Smooth muscle cell (in vitro differentiated cells): ENCODE data around the gene NOSTRIN. TPM values are rescaled to one million over a fixed set of nuclear protein-coding genes. Genes with fewer than 3 reads are reported as not detected.

Experiments used
- DNase-seq: peaks from one replicate; lab custom pipeline; 2025; ENCODE audit not compliant: unreplicated experiment; lab: John Stamatoyannopoulos, UW
- H2AFZ ChIP-seq: fragments of 200-600 bp; sonication (generic); 2 replicates; pipeline ENCODE4 v1.6.0; 2016; ENCODE audit warnings: antibody characterized with exemption, low read depth, mild to moderate bottlenecking
- H3F3A ChIP-seq: fragments of 200-600 bp; sonication (generic); 2 replicates; pipeline ENCODE4 v1.6.0; 2017; ENCODE audit warnings: antibody characterized with exemption, low read depth
- H3K27ac ChIP-seq: fragments of 200-600 bp; sonication (generic); 2 replicates; pipeline ENCODE4 v1.5.1; 2016; ENCODE audit warnings: low read depth, mild to moderate bottlenecking
- H3K27me3 ChIP-seq: fragments of 200-600 bp; sonication (generic); 2 replicates; pipeline ENCODE4 v1.6.1; 2016; ENCODE audit warnings: low read depth, mild to moderate bottlenecking
- H3K36me3 ChIP-seq: fragments of 200-600 bp; sonication (generic); 2 replicates; pipeline ENCODE4 v1.5.1; 2016; ENCODE audit warnings: low read depth
- H3K4me1 ChIP-seq: fragments of 200-600 bp; sonication (generic); 2 replicates; pipeline ENCODE4 v1.5.1; 2016; ENCODE audit warnings: low read depth
- H3K4me2 ChIP-seq: fragments of 200-600 bp; sonication (generic); 2 replicates; pipeline ENCODE4 v1.6.0; 2016; ENCODE audit warnings: mild to moderate bottlenecking
- H3K4me3 ChIP-seq: fragments of 200-600 bp; sonication (generic); 2 replicates; pipeline ENCODE4 v1.5.1; 2016; ENCODE audit warnings: mild to moderate bottlenecking
- H3K79me2 ChIP-seq: fragments of 200-600 bp; sonication (generic); 2 replicates; pipeline ENCODE4 v1.6.0; 2016; ENCODE audit warnings: low read depth, mild to moderate bottlenecking
- H3K9ac ChIP-seq: fragments of 200-600 bp; sonication (generic); 2 replicates; pipeline ENCODE4 v1.6.0; 2016; ENCODE audit warnings: low read depth
- H3K9me3 ChIP-seq: fragments of 200-600 bp; sonication (generic); replicated peaks from 2 replicates; pipeline ENCODE4 v1.5.1; 2016; ENCODE audit warnings: low read depth
- H4K20me1 ChIP-seq: fragments of 200-600 bp; sonication (generic); 2 replicates; pipeline ENCODE4 v1.6.0; 2016; ENCODE audit warnings: low read depth
- WGBS: methylation state at CpG from one replicate; pipeline ENCODE4 v1.1.7; 2016; ENCODE audit warnings: low lambda C conversion rate; 5-methylcytosine and 5-hydroxymethylcytosine counted together
- polyA plus RNA-seq: library from polyadenylated mRNA; unstranded; fragments of >200 nt; fragmentation: Nextera tagmentation; extraction: Ambion mirVana; gene quantifications from 2 replicates; pipeline ENCODE4 v1.2.1, GENCODE V29; 2016
- total RNA-seq: library from RNA; depleted of rRNA; stranded (reverse); fragments of >200 nt; gene quantifications from 2 replicates; pipeline ENCODE4 v1.2.3, GENCODE V29; 2014
- TF ChIP-seq, protein P1 (sequence below): fragments of 200-600 bp; sonication (generic); IDR thresholded peaks from 2 replicates; pipeline ENCODE4 v1.5.1; 2017; ENCODE audit warnings: borderline replicate concordance, mild to moderate bottlenecking, antibody characterized with exemption; ENCODE audit not compliant: insufficient read depth, poor library complexity, severe bottlenecking

Gene NOSTRIN
- total and polyA plus RNA-seq, 2 experiments from 2014 or later: 0.10 TPM; not detected in 1

DNA sequence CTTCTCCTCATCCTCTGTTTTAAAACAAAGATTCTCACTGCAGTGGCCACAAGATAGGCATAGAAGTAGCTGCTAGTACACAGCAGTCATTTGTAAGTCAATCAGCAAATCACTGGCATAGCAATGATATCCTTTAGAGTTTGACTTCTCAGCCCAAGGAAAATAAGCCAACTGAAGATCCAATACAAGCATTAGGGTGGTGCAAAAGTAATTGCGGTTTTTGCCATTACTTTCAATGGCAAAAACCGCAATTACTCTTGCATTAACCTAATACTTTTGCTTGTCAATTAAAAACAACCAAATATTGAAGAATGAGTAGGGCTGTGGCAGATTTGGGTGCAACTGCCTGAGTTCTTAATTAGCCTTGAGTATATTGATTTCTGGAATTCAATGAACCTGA is 101.5 kb downstream of the NOSTRIN start:
- Histone ChIP-seq H3K27me3 (no peaks in the 10 kb centered on the region), H3K4me3 (no peak overlapping the region), H3K9me3 (no peaks in the 10 kb centered on the region), H3F3A (no peaks in the 10 kb centered on the region), H3K9ac (no peak overlapping the region), H3K4me2 (no peak overlapping the region), H2AFZ (no peak overlapping the region), H3K79me2 (no peaks in the 10 kb centered on the region), H4K20me1 (no peaks in the 10 kb centered on the region), H3K36me3 (no peaks in the 10 kb centered on the region), H3K27ac (no peak overlapping the region), H3K4me1 (no peaks in the 10 kb centered on the region)
- 96% methylated on average over 2 of the region's 2 CpGs for WGBS
- TF ChIP-seq, protein P1, sequence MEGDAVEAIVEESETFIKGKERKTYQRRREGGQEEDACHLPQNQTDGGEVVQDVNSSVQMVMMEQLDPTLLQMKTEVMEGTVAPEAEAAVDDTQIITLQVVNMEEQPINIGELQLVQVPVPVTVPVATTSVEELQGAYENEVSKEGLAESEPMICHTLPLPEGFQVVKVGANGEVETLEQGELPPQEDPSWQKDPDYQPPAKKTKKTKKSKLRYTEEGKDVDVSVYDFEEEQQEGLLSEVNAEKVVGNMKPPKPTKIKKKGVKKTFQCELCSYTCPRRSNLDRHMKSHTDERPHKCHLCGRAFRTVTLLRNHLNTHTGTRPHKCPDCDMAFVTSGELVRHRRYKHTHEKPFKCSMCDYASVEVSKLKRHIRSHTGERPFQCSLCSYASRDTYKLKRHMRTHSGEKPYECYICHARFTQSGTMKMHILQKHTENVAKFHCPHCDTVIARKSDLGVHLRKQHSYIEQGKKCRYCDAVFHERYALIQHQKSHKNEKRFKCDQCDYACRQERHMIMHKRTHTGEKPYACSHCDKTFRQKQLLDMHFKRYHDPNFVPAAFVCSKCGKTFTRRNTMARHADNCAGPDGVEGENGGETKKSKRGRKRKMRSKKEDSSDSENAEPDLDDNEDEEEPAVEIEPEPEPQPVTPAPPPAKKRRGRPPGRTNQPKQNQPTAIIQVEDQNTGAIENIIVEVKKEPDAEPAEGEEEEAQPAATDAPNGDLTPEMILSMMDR: no peak
- no peak for DNase-seq

DNA sequence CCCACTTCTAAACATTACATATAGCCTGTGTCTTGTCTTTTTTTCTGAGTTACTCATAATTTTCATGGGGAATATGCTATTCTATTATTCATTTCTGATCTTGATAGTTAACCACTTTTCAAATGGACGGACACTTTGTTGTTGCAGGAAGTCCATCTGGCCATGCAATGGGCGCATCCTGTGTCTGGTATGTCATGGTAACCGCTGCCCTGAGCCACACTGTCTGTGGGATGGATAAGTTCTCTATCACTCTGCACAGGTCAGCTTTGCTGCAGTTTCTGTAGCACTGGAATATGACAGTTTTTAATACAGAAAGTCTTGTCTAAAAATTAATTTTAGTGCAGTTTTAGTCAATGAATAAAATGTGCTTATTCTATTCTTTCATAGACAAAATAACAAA is 101.9 kb downstream of the NOSTRIN start:
- Histone ChIP-seq H4K20me1 (no peaks in the 10 kb centered on the region), H3K36me3 (no peaks in the 10 kb centered on the region), H3K27ac (no peak overlapping the region), H3K27me3 (no peaks in the 10 kb centered on the region), H3K4me3 (no peak overlapping the region), H2AFZ (no peak overlapping the region), H3K4me1 (no peaks in the 10 kb centered on the region), H3K9me3 (no peaks in the 10 kb centered on the region), H3K79me2 (no peaks in the 10 kb centered on the region), H3K4me2 (no peak overlapping the region), H3K9ac (no peak overlapping the region), H3F3A (no peaks in the 10 kb centered on the region)
- TF ChIP-seq, protein P1: no peak
- no peak for DNase-seq
- WGBS: 95% methylated on average over 3 of the region's 3 CpGs

DNA sequence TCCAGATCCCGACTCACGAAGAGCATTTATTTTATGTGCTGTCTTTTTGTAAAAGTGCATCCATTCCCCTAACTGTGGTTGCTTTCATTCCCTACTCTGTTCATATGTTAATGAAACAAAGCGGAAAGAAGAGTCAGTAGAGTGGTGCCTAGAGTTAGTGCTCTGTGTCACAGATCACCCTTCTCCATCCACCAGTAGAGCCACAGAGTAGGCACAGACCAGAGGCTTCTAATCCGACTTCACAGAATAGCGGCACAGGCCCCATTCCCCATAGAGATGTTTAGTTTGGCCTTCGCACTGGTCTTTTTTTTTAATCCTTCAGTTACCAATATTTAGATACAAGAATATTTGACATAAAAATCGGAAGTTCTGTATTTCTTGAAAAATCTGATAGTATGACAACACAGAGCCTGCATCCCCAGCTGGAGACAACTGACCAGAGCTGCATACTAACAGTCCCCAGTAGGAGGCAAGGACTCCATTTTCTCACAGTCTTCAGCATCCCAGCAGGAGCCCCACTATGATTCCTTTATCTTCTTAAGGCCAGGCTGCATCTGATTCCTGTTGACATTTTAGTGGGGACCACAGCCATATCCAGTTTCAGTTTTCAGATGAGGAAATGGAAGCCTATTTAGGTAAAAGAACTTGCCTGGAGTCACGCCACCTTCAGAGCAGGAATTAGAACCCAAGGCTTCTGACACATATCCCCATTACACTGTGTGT is 105.7 kb downstream of the NOSTRIN start:
- WGBS: 81% methylated on average over 8 of the region's 8 CpGs
- TF ChIP-seq, protein P1: no peak

DNA sequence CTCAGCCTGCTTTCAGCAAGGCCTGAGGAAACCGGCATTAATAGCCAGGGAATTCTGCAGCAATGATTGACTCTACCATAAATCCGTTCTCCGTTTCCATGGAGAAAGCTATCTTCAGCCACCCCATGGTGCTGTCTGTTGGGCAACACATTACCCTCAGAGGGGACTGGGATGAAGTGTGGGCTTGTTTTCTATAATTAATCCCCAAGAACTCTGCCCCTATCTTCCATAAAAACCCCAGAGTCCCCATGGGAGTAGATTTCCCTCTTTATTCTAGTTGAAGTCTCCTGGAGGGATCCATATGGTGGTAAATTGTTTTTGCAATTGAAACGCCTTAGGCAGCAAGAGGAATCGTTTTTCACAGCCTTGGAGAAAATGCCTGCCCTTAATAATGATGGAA is 107.9 kb downstream of the NOSTRIN start:
- WGBS: 85% methylated on average over 5 of the region's 5 CpGs
- TF ChIP-seq, protein P1: no peak

More for the DNA sequence above, 105.7 kb downstream of the NOSTRIN start:
- DNase-seq: no peak
- H2AFZ ChIP-seq: no peak overlapping the region
- H3K4me1 ChIP-seq: peaks cover 4% of the 10 kb centered on the region
- H3F3A ChIP-seq: no peaks in the 10 kb centered on the region
- H3K4me2 ChIP-seq: no peak overlapping the region
- H3K27ac ChIP-seq: no peak overlapping the region
- no peak overlapping the region for H3K9ac ChIP-seq
- H3K79me2 ChIP-seq: no peaks in the 10 kb centered on the region
- H3K4me3 ChIP-seq: no peak overlapping the region
- H3K27me3 ChIP-seq: peaks cover 19% of the 10 kb centered on the region
- no peaks in the 10 kb centered on the region for H3K36me3 ChIP-seq
- H3K9me3 ChIP-seq: no peaks in the 10 kb centered on the region
- H4K20me1 ChIP-seq: no peaks in the 10 kb centered on the region

More for the DNA sequence above, 107.9 kb downstream of the NOSTRIN start:
- no peaks in the 10 kb centered on the region for H4K20me1 ChIP-seq
- no peaks in the 10 kb centered on the region for H3K36me3 ChIP-seq
- no peak overlapping the region for H3K4me3 ChIP-seq
- H3F3A ChIP-seq: no peaks in the 10 kb centered on the region
- H2AFZ ChIP-seq: no peak overlapping the region
- H3K27me3 ChIP-seq: peaks cover 19% of the 10 kb centered on the region
- H3K4me1 ChIP-seq: peaks cover 4% of the 10 kb centered on the region
- H3K79me2 ChIP-seq: no peaks in the 10 kb centered on the region
- no peak overlapping the region for H3K4me2 ChIP-seq
- H3K9ac ChIP-seq: no peak overlapping the region
- H3K27ac ChIP-seq: no peak overlapping the region
- H3K9me3 ChIP-seq: no peaks in the 10 kb centered on the region
- DNase-seq: no peak
